Fibroblast of lung (primary cell): ENCODE results near the gene FAM53C. TPM values are rescaled to one million over a fixed set of nuclear protein-coding genes. Genes with fewer than 3 reads are reported as not detected.

Source experiments
- DNase-seq, 2 donors: peaks; one replicate each; pipeline versions ENCODE4 v3.0.0 to v3.0.0-alpha.2; 2010; ENCODE audit warnings: low read depth in 2 of 2
- H2AFZ ChIP-seq: 2 replicates; pipeline ENCODE4 v1.5.1; 2012; ENCODE audit warnings: low read length, control low read depth, inconsistent platforms
- H3K27ac ChIP-seq: 2 replicates; pipeline ENCODE4 v1.5.1; 2011; ENCODE audit warnings: low read length, control low read depth; ENCODE audit not compliant: insufficient read depth
- H3K27me3 ChIP-seq: 2 replicates; pipeline ENCODE4 v1.5.1; 2011; ENCODE audit warnings: mild to moderate bottlenecking, low read length; ENCODE audit not compliant: control insufficient read depth, insufficient read depth
- H3K36me3 ChIP-seq: 2 replicates; pipeline ENCODE4 v1.5.1; 2011; ENCODE audit warnings: low read length; ENCODE audit not compliant: control insufficient read depth, insufficient read depth
- H3K4me1 ChIP-seq: 2 replicates; pipeline ENCODE4 v1.5.1; 2011; ENCODE audit warnings: low read length; ENCODE audit not compliant: control insufficient read depth, insufficient read depth; ENCODE audit errors: extremely low read depth
- H3K4me2 ChIP-seq: 2 replicates; pipeline ENCODE4 v1.5.1; 2011; ENCODE audit warnings: low read length, control low read depth; ENCODE audit not compliant: insufficient read depth; ENCODE audit errors: extremely low read depth
- H3K4me3 ChIP-seq, 4 experiments: fragments of 200-600 bp in 1 of 4; sonication (generic) in 1 of 4; replicated peaks in 1 of 4; 2 replicates each; pipeline ENCODE4 v1.5.1; 2011 to 2016; ENCODE audit warnings: low read length in 4 of 4, low read depth in 3 of 4, mild to moderate bottlenecking in 3 of 4, control low read depth in 2 of 4, inconsistent platforms in 1 of 4, mixed read lengths in 1 of 4; ENCODE audit not compliant: insufficient read depth in 1 of 4; ENCODE audit errors: control extremely low read depth in 1 of 4
- H3K79me2 ChIP-seq: 2 replicates; pipeline ENCODE4 v1.5.1; 2012; ENCODE audit warnings: mild to moderate bottlenecking, low read length, inconsistent platforms; ENCODE audit not compliant: control insufficient read depth, insufficient read depth
- H3K9ac ChIP-seq: 2 replicates; pipeline ENCODE4 v1.5.1; 2011; ENCODE audit warnings: mild to moderate bottlenecking, low read length, control low read depth; ENCODE audit not compliant: insufficient read depth
- H3K9me3 ChIP-seq: 2 replicates; pipeline ENCODE4 v1.5.1; 2012; ENCODE audit warnings: low read depth, low read length; ENCODE audit not compliant: control insufficient read depth, insufficient read depth
- H4K20me1 ChIP-seq: 2 replicates; pipeline ENCODE4 v1.5.1; 2011; ENCODE audit warnings: low read length; ENCODE audit not compliant: control insufficient read depth, insufficient read depth; ENCODE audit errors: extremely low read depth
- CTCF ChIP-seq, 2 donors: IDR thresholded peaks in 1 of 2; conservative IDR thresholded peaks in 1 of 2; 1 replicate in 1 of 2; 2 replicates in 1 of 2; pipeline ENCODE4 v1.5.1; 2011 to 2012; ENCODE audit warnings: low read length in 2 of 2, control low read depth in 1 of 2, inconsistent platforms in 1 of 2, low read depth in 1 of 2, mild to moderate bottlenecking in 1 of 2
- EZH2 ChIP-seq: IDR thresholded peaks from 2 replicates; pipeline ENCODE4 v1.5.1; 2012; ENCODE audit warnings: low read length, control low read depth, mild to moderate bottlenecking; ENCODE audit errors: missing control alignments
- polyA plus RNA-seq, 2 donors: library from polyadenylated mRNA; depleted of rRNA in 1 of 2; stranded (reverse) in 1 of 2; unstranded in 1 of 2; fragments of >200 nt; gene quantifications; 2 replicates each; pipeline ENCODE4 v1.2.1, GENCODE V29; 2011 to 2012; ENCODE audit warnings: missing spikeins in 1 of 2
- total RNA-seq: library from RNA; depleted of rRNA; stranded (reverse); fragments of >200 nt; gene quantifications from 2 replicates; pipeline ENCODE4 v1.2.1, GENCODE V29; 2014

Gene FAM53C
- total and polyA plus RNA-seq, 2 donors (not counting 1 experiment from before 2014, with no cell fraction given), result 30.3 to 44.9 TPM

- Histone ChIP-seq H3K27ac (peak overlapping the region; percentile 73), H3K4me2 (peak overlapping the region; percentile 60), H4K20me1 (no peaks in the 10 kb centered on the region), H3K9ac (peak overlapping the region; percentile 83), H3K36me3 (peaks cover 6% of the 10 kb centered on the region), H3K27me3 (no peaks in the 10 kb centered on the region), H3K4me3 (peak overlapping the region; percentile 67 to 95 (median 84)), H3K9me3 (peaks cover 3% of the 10 kb centered on the region), H3K4me1 (no peaks in the 10 kb centered on the region), H2AFZ (peak overlapping the region; percentile 37), H3K79me2 (peaks cover 46% of the 10 kb centered on the region)
- peak; percentile 56 for DNase-seq
- no peak for TF ChIP-seq EZH2
- peak; percentile 13 to 18 for TF ChIP-seq CTCF (conservative IDR thresholded peaks at IDR 0.05 in 1 of 2, IDR thresholded peaks at IDR 0.05 in 1 of 2; ENCODE audit: low read depth in 1 of 2, low read length in 2 of 2)
These were observed 14.9 kb downstream of the FAM53C start for GRCh38 chr5:138352722-138353559.

GRCh38 chr5:138353560-138354080, 15.6 kb downstream of the FAM53C start:
- peak overlapping the region; percentile 83 for H3K9ac ChIP-seq
- peak overlapping the region; percentile 36 for H2AFZ ChIP-seq
- no peak for DNase-seq
- no peaks in the 10 kb centered on the region for H3K27me3 ChIP-seq
- H3K27ac ChIP-seq, result peak overlapping the region; percentile 73
- peaks cover 2% of the 10 kb centered on the region for H3K36me3 ChIP-seq
- peak overlapping the region; percentile 60 for H3K4me2 ChIP-seq
- H4K20me1 ChIP-seq, result no peaks in the 10 kb centered on the region
- peaks cover 3% of the 10 kb centered on the region for H3K9me3 ChIP-seq
- H3K4me1 ChIP-seq, result no peaks in the 10 kb centered on the region
- peaks cover 52% of the 10 kb centered on the region for H3K79me2 ChIP-seq
- no peak for TF ChIP-seq CTCF (conservative IDR thresholded peaks at IDR 0.05 in 1 of 2, IDR thresholded peaks at IDR 0.05 in 1 of 2; ENCODE audit: low read depth in 1 of 2, low read length in 2 of 2)
- no peak for TF ChIP-seq EZH2
- peak overlapping the region; percentile 67 to 95 (median 84) for H3K4me3 ChIP-seq

- Histone ChIP-seq H3K9ac (no peak overlapping the region), H3K4me2 (peak overlapping the region; percentile 60), H3K4me1 (no peaks in the 10 kb centered on the region), H3K9me3 (peaks cover 3% of the 10 kb centered on the region), H3K36me3 (no peaks in the 10 kb centered on the region), H3K79me2 (peaks cover 56% of the 10 kb centered on the region), H2AFZ (no peak overlapping the region), H3K4me3 (peak overlapping the region; percentile 67 to 95 (median 84)), H4K20me1 (no peaks in the 10 kb centered on the region), H3K27me3 (no peaks in the 10 kb centered on the region), H3K27ac (no peak overlapping the region)
- no peak for TF ChIP-seq CTCF (conservative IDR thresholded peaks at IDR 0.05 in 1 of 2, IDR thresholded peaks at IDR 0.05 in 1 of 2; ENCODE audit: low read depth in 1 of 2, low read length in 2 of 2)
- TF ChIP-seq EZH2, result no peak
- DNase-seq, result no peak
These were observed 16.3 kb downstream of the FAM53C start for GRCh38 chr5:138354387-138354786.
